ENCODE data around the gene TMEM72.

GRCh38 chr10:44952779-44953231, 41.7 kb downstream of the TMEM72 start:
- TF ChIP-seq EZH2 (IDR thresholded peaks at IDR 0.05) (no peak), CTCF (IDR thresholded peaks at IDR 0.05) (no peak)
